Stimulated activated CD8-positive, alpha-beta memory T cell treated with anti-CD3 and anti-CD28 coated beads, Interleukin-15, amount 100 ng/mL, for 4 hours (primary cell): ENCODE results near the gene SYTL3.
"Not testable (repeated sequence)": the region's sequence is repeated elsewhere in the genome, so short reads cannot be mapped to it uniquely, and the experiment has no call there.

Experiments
- DNase-seq, 2 donors: peaks; one replicate each; pipeline ENCODE4 v3.0.0-alpha.2; 2020; ENCODE audit warnings: low read depth in 2 of 2

Gene SYTL3

GRCh38 chr6:158622545-158623190, 27.2 kb upstream of the SYTL3 start:
- DNase-seq = no peak

GRCh38 chr6:158624684-158625682, 24.9 kb upstream of the SYTL3 start:
- DNase-seq = no peak

- DNase-seq = no peak
These were observed 24.0 kb upstream of the SYTL3 start for GRCh38 chr6:158625881-158626305.

GRCh38 chr6:158626360-158627167, 23.3 kb upstream of the SYTL3 start:
- DNase-seq = no peak

GRCh38 chr6:158627168-158627939, 22.5 kb upstream of the SYTL3 start:
- DNase-seq = no peak

- no peak for DNase-seq
These were observed 22.0 kb upstream of the SYTL3 start for GRCh38 chr6:158627940-158628211.

GRCh38 chr6:158628542-158628941, 21.3 kb upstream of the SYTL3 start:
- no peak for DNase-seq

GRCh38 chr6:158629367-158630221, 20.3 kb upstream of the SYTL3 start:
- DNase-seq = no peak

GRCh38 chr6:158630938-158631616, 18.8 kb upstream of the SYTL3 start:
- no peak for DNase-seq

- DNase-seq = no peak
These were observed 17.9 kb upstream of the SYTL3 start for GRCh38 chr6:158631678-158632537.

GRCh38 chr6:158632538-158633119, 17.2 kb upstream of the SYTL3 start:
- DNase-seq = not testable (repeated sequence)

- no peak for DNase-seq
These were observed 16.7 kb upstream of the SYTL3 start for GRCh38 chr6:158633127-158633526.

- no peak for DNase-seq
These were observed 15.0 kb upstream of the SYTL3 start for GRCh38 chr6:158634695-158635426.

- no peak for DNase-seq
These were observed 14.3 kb upstream of the SYTL3 start for GRCh38 chr6:158635427-158636073.

GRCh38 chr6:158636778-158637177, 13.1 kb upstream of the SYTL3 start:
- DNase-seq = no peak

- DNase-seq = no peak
These were observed 11.5 kb upstream of the SYTL3 start for GRCh38 chr6:158638324-158638854.

- no peak for DNase-seq
These were observed 10.8 kb upstream of the SYTL3 start for GRCh38 chr6:158639056-158639455.
